Measurements from ENCODE around the gene SSTR4.
"Not testable (repeated sequence)": the region's sequence is repeated elsewhere in the genome, so short reads cannot be mapped to it uniquely, and the experiment has no call there.

The SSTR4 gene

DNA sequence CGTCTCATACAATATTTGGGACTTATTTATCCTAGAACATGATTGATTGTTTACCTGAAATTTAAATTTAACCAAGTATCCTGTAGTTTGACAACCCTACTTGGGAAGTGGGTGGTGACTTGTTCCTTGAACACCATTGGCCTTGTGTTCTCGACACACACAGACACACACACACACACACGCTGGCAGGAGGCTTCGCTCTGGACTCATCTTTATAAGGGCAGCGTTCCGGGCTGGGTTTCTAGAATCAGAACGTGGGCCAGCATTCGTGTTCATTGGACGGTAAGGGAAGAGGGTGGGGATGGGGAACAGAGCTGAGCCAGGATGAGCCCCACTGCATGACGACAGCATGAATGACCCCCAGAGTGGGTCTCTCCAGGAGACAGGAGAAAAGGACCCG, 16.2 kb upstream of the SSTR4 start:
- no peak for DNase-seq (ENCODE audit: low spot score)

DNA sequence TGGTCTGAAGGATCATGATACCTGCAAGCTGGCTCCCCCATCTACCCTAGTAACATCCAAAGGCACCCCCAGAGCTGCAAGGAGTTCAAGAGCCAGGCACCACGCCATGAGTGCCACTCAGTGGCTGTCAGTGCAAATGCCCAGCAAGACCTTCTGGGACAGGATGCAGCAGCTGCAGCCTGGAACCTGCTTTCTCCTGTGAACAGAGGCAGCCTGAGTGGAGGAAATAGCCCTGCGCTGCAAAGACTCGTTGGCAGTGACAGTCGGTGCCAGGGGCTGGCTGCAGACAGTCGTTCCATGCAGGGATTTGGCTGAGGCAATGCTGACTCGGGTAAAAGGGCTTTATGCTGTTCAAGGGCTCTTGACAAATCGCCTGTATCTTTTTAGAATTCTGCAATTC, 15.7 kb upstream of the SSTR4 start:
- no peak for DNase-seq (ENCODE audit: low spot score)

GRCh38 chr20:23020230-23021018, 14.7 kb upstream of the SSTR4 start:
- no peak for DNase-seq (ENCODE audit: low spot score)

DNA sequence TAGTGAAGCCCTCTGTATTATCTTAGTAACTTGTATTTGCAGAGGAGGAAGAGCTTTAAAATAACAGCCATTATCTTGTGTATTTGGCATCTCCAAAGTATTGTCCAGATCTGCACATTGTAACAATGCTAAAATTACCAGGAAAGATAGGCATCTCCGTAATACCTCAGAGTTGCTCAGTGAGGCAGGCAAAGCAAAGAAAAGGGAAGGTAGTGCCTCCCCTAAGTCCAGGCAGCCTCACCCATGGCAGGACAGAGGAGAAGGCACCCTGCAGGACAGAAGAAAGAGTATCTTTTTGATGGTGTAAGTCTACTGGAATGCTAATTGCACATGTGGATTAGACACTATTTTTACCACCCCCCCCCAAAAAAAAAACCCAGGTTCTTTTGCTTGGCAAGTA, 13.6 kb upstream of the SSTR4 start:
- DNase-seq (ENCODE audit: low spot score), result no peak

- DNase-seq (ENCODE audit: low spot score), result no peak
Observed at GRCh38 chr20:23021951-23022350, 13.2 kb upstream of the SSTR4 start.

DNA sequence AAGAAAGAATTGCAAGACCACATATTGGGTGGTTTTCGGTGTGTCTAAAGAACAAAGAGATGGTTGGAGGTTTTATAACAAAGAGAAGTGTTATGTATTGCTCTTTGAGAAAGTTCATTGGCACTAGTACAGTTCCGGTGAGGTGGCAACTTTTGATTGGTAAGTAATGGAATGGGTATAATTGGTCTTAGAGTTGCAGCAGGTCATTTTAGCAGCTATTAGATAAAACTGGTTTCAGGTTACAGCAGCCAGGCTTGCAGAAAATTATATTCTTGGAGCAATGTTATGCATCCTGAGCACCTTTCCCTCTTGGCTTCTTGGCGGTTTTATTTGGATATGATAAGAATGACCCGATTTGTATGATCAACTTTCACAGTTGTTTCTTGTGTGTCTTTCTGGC, 12.3 kb upstream of the SSTR4 start:
- DNase-seq (ENCODE audit: low spot score), result no peak

- DNase-seq (ENCODE audit: low spot score), result no peak
Observed at GRCh38 chr20:23023621-23024177, 11.4 kb upstream of the SSTR4 start.

DNA sequence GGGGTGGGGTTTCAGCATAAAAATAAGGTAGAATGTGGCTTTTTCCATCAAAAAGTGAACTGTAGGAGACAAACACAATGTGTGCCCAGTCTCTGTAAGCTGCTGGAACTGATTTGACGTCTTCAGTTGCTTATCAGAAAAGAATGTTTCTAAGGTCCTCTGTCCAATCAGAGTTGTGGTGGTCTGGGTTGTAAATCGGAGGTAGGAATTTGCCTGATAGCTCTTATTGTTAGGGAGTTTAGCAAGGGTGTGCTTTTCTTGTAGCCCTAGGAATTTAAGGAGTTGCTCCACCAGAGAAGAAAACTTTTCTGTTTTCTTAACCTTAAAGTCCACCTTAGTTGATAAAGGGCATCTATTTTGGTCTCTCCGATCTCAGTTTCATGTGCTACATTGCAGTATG, 10.4 kb upstream of the SSTR4 start:
- no peak for DNase-seq (ENCODE audit: low spot score)

DNA sequence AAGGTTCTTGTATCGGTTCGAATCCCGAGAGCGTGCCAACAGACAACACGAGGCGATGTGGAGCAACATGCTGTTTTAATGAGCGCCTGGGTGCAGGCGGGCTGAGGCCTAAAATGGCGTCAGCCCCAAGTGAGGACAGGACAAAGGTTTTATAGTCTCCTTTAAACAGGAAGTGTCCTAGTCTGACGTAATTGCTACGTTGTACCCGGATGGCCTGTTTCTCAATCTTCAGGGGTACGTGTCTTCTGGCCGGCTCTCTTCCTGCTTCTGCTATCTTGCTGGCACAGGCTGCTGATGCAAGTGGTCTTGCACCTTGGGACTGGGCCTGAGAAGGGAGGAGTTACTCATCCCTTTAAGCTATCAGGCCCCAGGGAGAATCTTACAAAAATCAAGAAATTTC, 9.6 kb upstream of the SSTR4 start:
- not testable (repeated sequence) for DNase-seq (ENCODE audit: low spot score)

GRCh38 chr20:23027721-23028120, 7.4 kb upstream of the SSTR4 start:
- DNase-seq (ENCODE audit: low spot score), result no peak

DNA sequence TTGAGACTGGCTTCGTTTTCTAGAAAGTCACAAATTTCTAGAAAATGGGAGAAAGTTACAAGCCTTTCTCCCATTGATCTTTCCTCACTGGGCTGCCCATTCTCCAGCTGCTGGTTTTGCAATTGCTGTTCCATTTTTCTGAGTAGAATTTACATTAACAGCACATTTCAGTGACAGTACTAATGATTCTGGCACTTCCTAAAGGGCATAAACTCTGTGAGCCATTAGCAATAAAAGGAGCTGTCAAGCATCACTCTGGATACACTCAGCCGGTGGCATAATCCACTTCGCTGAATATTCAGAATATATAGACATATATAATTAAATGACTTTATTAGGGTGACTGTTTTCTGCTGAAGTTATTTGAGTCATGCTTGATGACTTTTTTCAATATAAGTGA, 6.7 kb upstream of the SSTR4 start:
- no peak for DNase-seq (ENCODE audit: low spot score)

DNA sequence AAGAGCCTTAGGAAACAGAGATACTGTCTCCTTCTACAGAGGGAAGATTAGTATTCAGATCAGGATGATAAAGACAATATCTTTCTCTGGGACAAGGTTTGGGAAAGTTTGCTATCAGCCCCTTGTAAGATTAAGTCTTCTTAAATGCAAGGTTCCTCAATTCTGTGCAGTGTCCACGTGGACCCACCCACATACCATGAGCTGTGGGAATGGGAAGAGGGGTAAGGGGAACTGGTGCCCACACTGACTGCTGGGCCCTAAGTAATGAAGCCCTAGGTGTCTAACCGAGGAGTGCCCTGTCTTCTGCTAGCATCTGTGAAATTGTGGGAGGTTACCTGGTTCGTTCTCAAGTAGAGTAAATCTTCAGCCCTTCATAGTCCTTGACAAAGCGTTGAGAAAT, 5.8 kb upstream of the SSTR4 start:
- no peak for DNase-seq (ENCODE audit: low spot score)

DNA sequence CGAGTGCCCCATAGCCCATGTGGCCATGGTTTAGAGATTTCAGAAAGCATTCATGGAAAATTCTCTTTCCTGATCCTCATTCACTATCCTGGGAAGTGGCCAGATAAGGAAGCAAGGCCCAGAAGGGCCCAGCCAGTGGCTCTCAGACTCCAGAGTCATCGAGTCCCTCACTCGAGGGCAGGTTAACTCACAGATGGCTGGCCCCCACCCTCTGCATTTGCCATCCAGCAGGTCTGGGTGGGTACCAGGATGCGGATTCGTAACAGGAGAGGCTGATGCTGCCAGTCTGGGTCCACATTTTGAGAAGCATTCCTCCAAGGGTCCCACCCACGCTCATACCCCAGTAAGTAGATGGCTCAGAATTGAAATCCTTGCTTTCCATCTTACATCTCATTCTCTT, 3.8 kb upstream of the SSTR4 start:
- no peak for DNase-seq (ENCODE audit: low spot score)

GRCh38 chr20:23032056-23032749, 2.9 kb upstream of the SSTR4 start:
- DNase-seq (ENCODE audit: low spot score), result no peak

GRCh38 chr20:23032750-23033078, 2.4 kb upstream of the SSTR4 start:
- no peak for DNase-seq (ENCODE audit: low spot score)

DNA sequence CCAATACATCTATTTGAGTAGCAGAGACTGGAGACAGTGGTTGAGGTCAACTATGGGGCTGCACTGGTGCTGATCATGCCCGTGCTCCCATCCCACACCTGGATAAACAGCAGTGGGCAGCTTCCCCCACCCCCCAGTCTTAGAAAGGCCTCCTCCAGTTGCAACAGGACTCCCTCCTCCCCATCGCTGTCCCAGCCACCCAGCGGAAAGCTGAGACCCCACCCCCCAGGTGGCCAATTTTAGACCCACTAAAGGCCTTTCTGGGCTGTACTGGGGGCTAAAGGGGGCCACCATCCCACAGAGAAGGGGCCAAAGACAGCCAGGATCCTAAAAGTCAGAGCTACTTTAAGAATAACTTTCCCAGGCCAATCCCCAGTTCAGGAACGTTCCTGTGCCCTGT, 1.2 kb upstream of the SSTR4 start:
- DNase-seq (ENCODE audit: low spot score), result no peak

- no peak for DNase-seq (ENCODE audit: low spot score)
Observed at GRCh38 chr20:23035731-23036130, 619 bp downstream of the SSTR4 start.

DNA sequence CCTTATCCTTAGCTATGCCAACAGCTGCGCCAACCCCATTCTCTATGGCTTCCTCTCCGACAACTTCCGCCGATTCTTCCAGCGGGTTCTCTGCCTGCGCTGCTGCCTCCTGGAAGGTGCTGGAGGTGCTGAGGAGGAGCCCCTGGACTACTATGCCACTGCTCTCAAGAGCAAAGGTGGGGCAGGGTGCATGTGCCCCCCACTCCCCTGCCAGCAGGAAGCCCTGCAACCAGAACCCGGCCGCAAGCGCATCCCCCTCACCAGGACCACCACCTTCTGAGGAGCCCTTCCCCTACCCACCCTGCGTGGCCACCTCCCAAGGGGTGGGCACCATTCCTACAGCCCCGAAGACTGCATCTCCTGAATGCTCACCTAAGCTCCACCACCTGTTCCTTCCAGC, 1.3 kb downstream of the SSTR4 start:
- no peak for DNase-seq (ENCODE audit: low spot score)

DNA sequence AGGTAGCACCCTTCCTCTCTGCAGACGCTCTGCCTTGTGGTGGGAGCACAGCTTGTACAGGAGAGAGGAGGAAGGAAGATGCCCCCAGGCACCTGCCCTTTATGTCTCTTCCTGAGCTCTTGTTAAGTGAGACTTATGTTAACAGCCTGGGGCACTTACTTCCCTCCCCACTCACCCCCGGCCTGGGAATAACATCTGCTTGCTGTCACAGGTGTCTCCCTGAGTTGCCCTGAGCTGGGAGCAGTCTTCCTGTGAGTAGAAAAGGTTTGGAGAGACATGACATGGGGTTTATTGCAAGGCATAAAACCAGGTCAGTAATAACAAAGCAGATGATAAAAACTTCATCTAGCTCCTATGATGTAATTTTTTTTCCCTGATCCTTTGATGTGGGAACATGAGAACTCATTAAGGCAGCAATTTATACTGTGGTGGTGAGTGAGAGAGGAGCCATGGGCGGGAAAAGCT, 1.9 kb downstream of the SSTR4 start:
- DNase-seq (ENCODE audit: low spot score), result no peak

GRCh38 chr20:23039136-23039875, 4.2 kb downstream of the SSTR4 start:
- DNase-seq (ENCODE audit: low spot score), result no peak

DNA sequence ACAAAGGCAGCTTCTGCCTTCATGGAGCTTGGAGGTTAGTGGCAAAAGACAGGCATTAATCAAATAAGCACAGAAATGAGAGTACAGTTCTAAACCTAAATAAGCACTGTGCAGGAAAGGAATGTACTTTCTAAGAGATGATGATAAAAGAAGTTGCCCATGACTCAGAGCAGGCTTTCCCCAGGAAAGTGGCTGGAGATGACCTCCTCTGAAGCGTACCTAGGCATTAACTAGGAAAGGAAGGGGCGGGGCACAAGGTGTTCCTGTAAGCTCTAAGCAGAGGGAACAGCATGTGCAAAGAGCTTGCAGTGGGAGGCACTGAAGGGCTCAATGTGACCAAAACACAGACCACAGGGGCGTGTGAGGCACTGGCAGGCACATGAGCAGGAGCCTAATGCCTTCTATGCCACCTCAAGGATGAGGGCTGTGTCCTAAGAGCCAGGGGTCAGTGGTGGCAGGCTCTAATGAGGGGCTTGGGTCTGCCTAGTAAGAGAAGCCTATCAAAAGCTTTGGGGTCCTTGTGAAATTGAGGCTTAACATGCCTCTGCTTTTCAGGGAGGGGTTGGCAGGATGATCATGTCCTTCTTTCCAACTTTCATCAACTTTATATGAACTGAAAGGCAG, 4.9 kb downstream of the SSTR4 start:
- DNase-seq (ENCODE audit: low spot score), result no peak

GRCh38 chr20:23042270-23042669, 7.2 kb downstream of the SSTR4 start:
- DNase-seq (ENCODE audit: low spot score), result no peak

All from CD4-positive, alpha-beta T cell treated with Interleukin-2 at 100 ng/mL for 4 hours (primary cell).